BE2C (cell line): ENCODE results near the gene CNTD1.

Experiments
- DNase-seq: peaks from one replicate; pipeline ENCODE4 v3.0.0-alpha.2; 2020
- H3K27me3 ChIP-seq: fragments of 250-450 bp; sonication (Bioruptor Pico); 2 replicates; pipeline ENCODE4 v1.5.1; 2020; ENCODE audit warnings: mild to moderate bottlenecking
- H3K36me3 ChIP-seq: fragments of 250-450 bp; sonication (Bioruptor Pico); 2 replicates; pipeline ENCODE4 v1.5.1; 2020; ENCODE audit warnings: mild to moderate bottlenecking
- H3K4me1 ChIP-seq: fragments of 250-450 bp; sonication (Bioruptor Pico); 2 replicates; pipeline ENCODE4 v1.5.1; 2020
- H3K4me3 ChIP-seq: 2 replicates; pipeline ENCODE4 v1.5.1; 2011; ENCODE audit warnings: low read depth, low read length
- H3K9me3 ChIP-seq: fragments of 250-450 bp; sonication (Bioruptor Pico); 2 replicates; pipeline ENCODE4 v1.5.1; 2020
- TF ChIP-seq, protein P1 (sequence below): IDR thresholded peaks from 2 replicates; pipeline ENCODE4 v1.5.1; 2012; ENCODE audit warnings: mild to moderate bottlenecking, low read depth, low read length

CNTD1 gene

DNA sequence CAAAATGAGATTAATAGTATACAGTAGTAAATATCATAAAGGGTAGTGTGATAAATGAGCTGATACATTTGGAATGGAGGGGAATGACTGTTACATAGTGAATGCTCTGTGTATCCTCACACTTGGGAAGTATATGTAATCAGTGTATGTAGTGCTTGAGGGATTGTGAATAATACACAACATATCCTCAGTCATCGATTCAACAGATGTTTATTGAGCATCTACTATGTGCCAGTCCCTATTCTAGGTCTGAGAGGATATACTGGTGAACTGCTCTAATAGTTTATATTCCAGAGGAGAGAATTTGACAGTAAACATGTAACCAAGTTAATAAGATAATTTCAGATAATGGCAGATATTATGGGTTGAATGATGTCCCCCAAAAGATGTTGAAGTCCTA is 28.8 kb downstream of the CNTD1 start:
- Histone ChIP-seq H3K9me3 (no peaks in the 10 kb centered on the region), H3K4me1 (no peaks in the 10 kb centered on the region), H3K27me3 (peaks cover 6% of the 10 kb centered on the region; the same call in 1 of the 2 replicates), H3K36me3 (no peaks in the 10 kb centered on the region), H3K4me3 (no peak overlapping the region)
- TF ChIP-seq, protein P1, sequence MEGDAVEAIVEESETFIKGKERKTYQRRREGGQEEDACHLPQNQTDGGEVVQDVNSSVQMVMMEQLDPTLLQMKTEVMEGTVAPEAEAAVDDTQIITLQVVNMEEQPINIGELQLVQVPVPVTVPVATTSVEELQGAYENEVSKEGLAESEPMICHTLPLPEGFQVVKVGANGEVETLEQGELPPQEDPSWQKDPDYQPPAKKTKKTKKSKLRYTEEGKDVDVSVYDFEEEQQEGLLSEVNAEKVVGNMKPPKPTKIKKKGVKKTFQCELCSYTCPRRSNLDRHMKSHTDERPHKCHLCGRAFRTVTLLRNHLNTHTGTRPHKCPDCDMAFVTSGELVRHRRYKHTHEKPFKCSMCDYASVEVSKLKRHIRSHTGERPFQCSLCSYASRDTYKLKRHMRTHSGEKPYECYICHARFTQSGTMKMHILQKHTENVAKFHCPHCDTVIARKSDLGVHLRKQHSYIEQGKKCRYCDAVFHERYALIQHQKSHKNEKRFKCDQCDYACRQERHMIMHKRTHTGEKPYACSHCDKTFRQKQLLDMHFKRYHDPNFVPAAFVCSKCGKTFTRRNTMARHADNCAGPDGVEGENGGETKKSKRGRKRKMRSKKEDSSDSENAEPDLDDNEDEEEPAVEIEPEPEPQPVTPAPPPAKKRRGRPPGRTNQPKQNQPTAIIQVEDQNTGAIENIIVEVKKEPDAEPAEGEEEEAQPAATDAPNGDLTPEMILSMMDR = no peak
- DNase-seq = no peak

GRCh38 chr17:42830971-42831370 is 32.3 kb downstream of the CNTD1 start:
- TF ChIP-seq, protein P1 = no peak
- Histone ChIP-seq H3K27me3 (peaks cover 6% of the 10 kb centered on the region; the same call in 1 of the 2 replicates), H3K9me3 (no peaks in the 10 kb centered on the region), H3K4me1 (no peaks in the 10 kb centered on the region), H3K36me3 (peaks cover 20% of the 10 kb centered on the region), H3K4me3 (no peak overlapping the region)
- no peak for DNase-seq

DNA sequence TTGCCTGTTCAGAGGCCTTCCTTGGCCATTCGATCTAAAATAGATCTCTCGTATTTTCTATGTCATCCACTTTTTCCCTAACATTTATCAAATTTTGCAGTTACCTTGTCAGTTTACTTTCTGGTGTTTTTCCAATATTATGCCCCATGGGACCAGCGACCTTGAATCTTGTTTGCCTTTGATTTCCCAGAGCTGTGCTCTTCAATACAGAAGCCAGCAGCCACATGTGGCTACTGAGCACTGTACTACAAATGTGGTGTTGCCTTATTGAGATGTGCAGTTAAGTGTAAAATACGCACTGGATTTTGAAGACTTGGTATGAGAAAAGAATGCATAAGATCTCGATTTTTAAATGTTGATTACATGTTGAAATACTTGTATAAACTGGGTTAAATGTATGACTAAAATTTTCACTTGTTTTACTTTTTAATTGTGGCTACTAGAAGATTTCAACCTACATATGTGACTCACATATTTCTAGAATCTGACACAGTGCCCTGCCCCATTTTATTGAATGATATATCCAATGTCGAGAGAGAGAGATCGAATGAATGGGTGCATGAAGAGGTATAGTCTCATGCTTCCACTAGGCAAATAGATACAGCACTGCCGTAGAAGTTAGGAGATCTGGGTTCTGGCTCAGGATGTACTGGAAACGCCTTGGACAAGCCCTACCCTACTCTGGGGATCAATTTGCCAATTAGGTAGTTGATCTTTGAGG is 33.7 kb downstream of the CNTD1 start:
- TF ChIP-seq, protein P1 = no peak
- DNase-seq = no peak
- peaks cover 6% of the 10 kb centered on the region; the same call in 1 of the 2 replicates for H3K27me3 ChIP-seq
- no peaks in the 10 kb centered on the region for H3K4me1 ChIP-seq
- no peaks in the 10 kb centered on the region for H3K9me3 ChIP-seq
- peaks cover 31% of the 10 kb centered on the region for H3K36me3 ChIP-seq
- peak overlapping the region; percentile 100 for H3K4me3 ChIP-seq

- Histone ChIP-seq H3K36me3 (peaks cover 39% of the 10 kb centered on the region), H3K4me1 (no peaks in the 10 kb centered on the region), H3K27me3 (no peaks in the 10 kb centered on the region; the same call in 1 of the 2 replicates), H3K9me3 (no peaks in the 10 kb centered on the region), H3K4me3 (peak within 1 kb of the TSS; percentile 100)
- DNase-seq = peak; percentile 93
- TF ChIP-seq, protein P1 = no peak
These were observed 34.5 kb downstream of the CNTD1 start, which contains the start of gene PSME3 for GRCh38 chr17:42832934-42833766. Gene PSME3 (plus strand): TSS chr17:42833397. CDS start chr17:42833632, 235 bp downstream.

GRCh38 chr17:42833767-42834422 is 35.2 kb downstream of the CNTD1 start:
- Histone ChIP-seq H3K4me3 (peak overlapping the region; percentile 100), H3K4me1 (no peaks in the 10 kb centered on the region), H3K36me3 (peaks cover 46% of the 10 kb centered on the region), H3K27me3 (no peaks in the 10 kb centered on the region), H3K9me3 (no peaks in the 10 kb centered on the region)
- peak; percentile 49 for DNase-seq
- TF ChIP-seq, protein P1 = no peak
